GM23338 (cell line): Measurements from ENCODE around the gene SLC2A6. TPM values are rescaled to one million over a fixed set of nuclear protein-coding genes. Genes with fewer than 3 reads are reported as not detected.

Source experiments
- ATAC-seq: fragments of 200-7000 bp; cut with Tn5 transposase; 3 replicates; pipeline ENCODE4 v1.9.1; 2020
- DNase-seq: peaks from one replicate; pipeline ENCODE4 v3.0.0-alpha.2; 2015; ENCODE audit warnings: low spot score
- H2AFZ ChIP-seq: fragments of 200-600 bp; sonication (generic); 2 replicates; pipeline ENCODE4 v1.8.0; 2016; ENCODE audit warnings: antibody characterized with exemption, mild to moderate bottlenecking, moderate library complexity
- H3F3A ChIP-seq: fragments of 200-600 bp; sonication (generic); replicated peaks from 2 replicates; pipeline ENCODE4 v1.8.0; 2017; ENCODE audit warnings: antibody characterized with exemption, mixed run types, low read depth
- H3K27ac ChIP-seq: fragments of 200-600 bp; sonication (generic); 2 replicates; pipeline ENCODE4 v1.6.1; 2016; ENCODE audit warnings: low read depth
- H3K27me3 ChIP-seq: fragments of 200-600 bp; sonication (generic); 2 replicates; pipeline ENCODE4 v1.8.0; 2016; ENCODE audit warnings: mild to moderate bottlenecking, mixed run types, moderate library complexity; ENCODE audit not compliant: insufficient read depth
- H3K36me3 ChIP-seq: fragments of 200-600 bp; sonication (generic); 2 replicates; pipeline ENCODE4 v1.8.0; 2016; ENCODE audit warnings: mild to moderate bottlenecking; ENCODE audit not compliant: insufficient read depth
- H3K4me1 ChIP-seq: fragments of 200-600 bp; sonication (generic); 2 replicates; pipeline ENCODE4 v1.8.0; 2016; ENCODE audit warnings: mild to moderate bottlenecking, moderate library complexity; ENCODE audit not compliant: insufficient read depth
- H3K4me2 ChIP-seq: fragments of 200-600 bp; sonication (generic); 2 replicates; pipeline ENCODE4 v1.7.1; 2017; ENCODE audit warnings: mixed run types
- H3K4me3 ChIP-seq: fragments of 200-600 bp; sonication (generic); 2 replicates; pipeline ENCODE4 v1.6.1; 2016; ENCODE audit warnings: mixed run types
- H3K79me2 ChIP-seq: fragments of 200-600 bp; sonication (generic); replicated peaks from 2 replicates; pipeline ENCODE4 v1.8.0; 2017; ENCODE audit warnings: mild to moderate bottlenecking; ENCODE audit not compliant: insufficient read depth
- H3K9me2 ChIP-seq: fragments of 200-600 bp; sonication (generic); 2 replicates; pipeline ENCODE4 v1.8.0; 2017; ENCODE audit not compliant: insufficient read depth
- H4K20me1 ChIP-seq: fragments of 200-600 bp; sonication (generic); replicated peaks from 2 replicates; pipeline ENCODE4 v1.8.0; 2017; ENCODE audit warnings: mild to moderate bottlenecking; ENCODE audit not compliant: insufficient read depth
- H3K27ac Mint-ChIP-seq: 2 replicates; pipeline ENCODE4 v1.8.0; 2020; ENCODE audit warnings: inconsistent platforms, mild to moderate bottlenecking, moderate library complexity, mixed read lengths
- H3K27me3 Mint-ChIP-seq: 3 replicates; pipeline ENCODE4 v1.8.0; 2022; ENCODE audit warnings: low read depth, mild to moderate bottlenecking, moderate library complexity, mixed read lengths, inconsistent platforms; ENCODE audit not compliant: insufficient read depth, poor library complexity
- H3K36me3 Mint-ChIP-seq: 3 replicates; pipeline ENCODE4 v1.8.0; 2021; ENCODE audit warnings: low read depth, mild to moderate bottlenecking, inconsistent platforms, moderate library complexity, mixed read lengths
- H3K4me1 Mint-ChIP-seq: 3 replicates; pipeline ENCODE4 v1.8.0; 2020; ENCODE audit warnings: mild to moderate bottlenecking, inconsistent platforms, mixed read lengths
- H3K4me3 Mint-ChIP-seq: 3 replicates; pipeline ENCODE4 v1.8.0; 2021; ENCODE audit warnings: moderate library complexity, mild to moderate bottlenecking, inconsistent platforms, mixed read lengths
- H3K9me3 Mint-ChIP-seq: 3 replicates; pipeline ENCODE4 v1.8.0; 2020; ENCODE audit warnings: moderate library complexity, mild to moderate bottlenecking, inconsistent platforms, mixed read lengths
- CREB1 ChIP-seq: fragments of 250-450 bp; sonication (Bioruptor Pico); IDR thresholded peaks from 2 replicates; pipeline ENCODE4 v1.5.0; 2020; ENCODE audit warnings: low read depth, mild to moderate bottlenecking, moderate library complexity
- EZH2 ChIP-seq: fragments of 200-600 bp; sonication (generic); IDR thresholded peaks from one replicate; pipeline ENCODE4 v1.8.0; 2017; ENCODE audit warnings: antibody characterized with exemption, mild to moderate bottlenecking, low read depth; ENCODE audit not compliant: unreplicated experiment
- EZH2phosphoT487 ChIP-seq: fragments of 200-600 bp; sonication (generic); IDR thresholded peaks from one replicate; pipeline ENCODE4 v1.8.1; 2018; ENCODE audit warnings: antibody characterized with exemption; ENCODE audit not compliant: unreplicated experiment
- JUNB ChIP-seq: IDR thresholded peaks from one replicate; pipeline ENCODE4 v1.6.1; 2016; ENCODE audit warnings: antibody characterized with exemption; ENCODE audit not compliant: unreplicated experiment
- NANOG ChIP-seq: IDR thresholded peaks from 2 replicates; pipeline ENCODE4 v1.6.1; 2016; ENCODE audit warnings: antibody characterized with exemption, borderline replicate concordance
- POLR2AphosphoS5 ChIP-seq: IDR thresholded peaks from 2 replicates; pipeline ENCODE4 v1.6.1; 2016; ENCODE audit warnings: antibody characterized with exemption, low read depth
- STAT1 ChIP-seq: IDR thresholded peaks from one replicate; pipeline ENCODE4 v1.6.1; 2016; ENCODE audit warnings: antibody characterized with exemption; ENCODE audit not compliant: unreplicated experiment
- ZNF114 ChIP-seq: fragments of 250-450 bp; sonication (Bioruptor Pico); IDR thresholded peaks from 2 replicates; pipeline ENCODE4 v1.5.0; 2020; ENCODE audit warnings: mild to moderate bottlenecking, moderate library complexity
- ZNF331 ChIP-seq: fragments of 250-450 bp; sonication (Bioruptor Pico); IDR thresholded peaks from 2 replicates; pipeline ENCODE4 v1.5.0; 2020; ENCODE audit warnings: low read depth, mild to moderate bottlenecking, moderate library complexity
- polyA plus RNA-seq: library from polyadenylated mRNA; unstranded; fragments of >200 nt; fragmentation: Nextera tagmentation; extraction: Ambion mirVana; gene quantifications from 2 replicates; pipeline ENCODE4 v1.2.1, GENCODE V29; 2016
- total RNA-seq: library from RNA; depleted of rRNA; stranded (reverse); fragments of >200 nt; shearing (Covaris generic); gene quantifications from 2 replicates; pipeline ENCODE4 v1.2.3, GENCODE V29; 2014
- TF ChIP-seq, protein P1 (sequence below), 2 experiments: fragments of 200-600 bp in 1 of 2; sonication (generic) in 1 of 2; conservative IDR thresholded peaks; 2 replicates each; pipeline versions ENCODE4 v1.5.1 to v1.6.1; 2016 to 2017; ENCODE audit warnings: antibody characterized with exemption in 2 of 2, low read depth in 2 of 2, mild to moderate bottlenecking in 2 of 2, moderate library complexity in 1 of 2
- TF ChIP-seq, protein P2 (sequence below): IDR thresholded peaks from one replicate; pipeline ENCODE4 v1.6.1; 2018; ENCODE audit warnings: antibody characterized with exemption; ENCODE audit not compliant: unreplicated experiment
- TF ChIP-seq, protein P3 (sequence below): fragments of 250-450 bp; sonication (Bioruptor Pico); IDR thresholded peaks from 2 replicates; pipeline ENCODE4 v1.5.0; 2020; ENCODE audit warnings: mild to moderate bottlenecking, moderate library complexity
- TF ChIP-seq, protein P4 (sequence below): IDR thresholded peaks from 2 replicates; pipeline ENCODE4 v1.6.1; 2016; ENCODE audit warnings: antibody characterized with exemption

Gene SLC2A6
- total and polyA plus RNA-seq, 2 experiments from 2014 or later: 17.5 to 39.3 TPM

DNA sequence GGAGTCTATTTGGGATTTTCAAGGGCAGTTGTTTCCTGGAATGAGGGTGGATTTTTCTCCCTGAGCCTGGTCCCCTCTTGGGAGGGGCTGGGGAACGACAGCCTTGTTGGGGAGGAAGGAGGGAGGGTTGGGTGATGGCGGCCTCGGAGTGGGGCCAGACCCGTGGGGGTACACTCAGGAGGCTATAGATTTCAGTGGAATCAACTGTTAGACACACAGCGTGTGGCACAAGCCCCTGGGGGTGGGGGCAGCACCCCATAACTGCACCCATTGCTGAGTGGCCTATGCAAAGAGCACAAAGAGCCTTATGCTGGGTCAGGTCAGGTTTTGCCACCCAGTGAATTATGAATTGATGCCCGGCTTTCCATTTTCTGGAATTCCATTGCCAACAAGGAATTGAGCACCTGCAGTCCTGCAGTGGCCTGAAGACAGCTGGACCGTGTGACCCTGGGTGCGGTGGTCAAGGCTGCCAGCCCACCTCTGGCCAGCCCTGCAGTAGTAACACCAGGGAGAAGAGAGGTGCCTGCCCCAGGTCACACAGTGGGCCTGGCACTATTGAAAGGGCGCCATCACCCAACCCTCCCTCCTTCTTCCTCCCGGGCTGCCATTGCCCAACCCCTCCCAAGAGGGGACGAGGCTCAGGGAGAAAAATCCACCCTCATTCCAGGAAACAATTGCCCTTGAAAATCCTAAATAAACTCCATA, 37.5 kb upstream of the SLC2A6 start:
- no peak overlapping the region for H3K4me2 ChIP-seq
- no peak overlapping the region for H3K4me3 ChIP-seq
- peaks cover 5% of the 10 kb centered on the region; the same call in 1 of the 2 replicates for H3F3A ChIP-seq
- no peaks in the 10 kb centered on the region for H3K9me2 ChIP-seq
- no peaks in the 10 kb centered on the region for H4K20me1 ChIP-seq
- H3K27ac ChIP-seq: no peak overlapping the region
- Mint-ChIP-seq H3K27ac (no peak overlapping the region), H3K9me3 (no peaks in the 10 kb centered on the region; the same call in 2 of the 3 replicates), H3K4me1 (peaks cover 3% of the 10 kb centered on the region; the same call in 2 of the 3 replicates), H3K27me3 (peaks cover 8% of the 10 kb centered on the region), H3K36me3 (no peaks in the 10 kb centered on the region), H3K4me3 (no peak overlapping the region; the same call in 2 of the 3 replicates)
- H3K36me3 ChIP-seq: no peaks in the 10 kb centered on the region
- TF ChIP-seq STAT1: no peak
- TF ChIP-seq JUNB: no peak
- TF ChIP-seq CREB1: no peak
- TF ChIP-seq ZNF331 (CRISPR knock-in tag): no peak
- TF ChIP-seq, protein P1, sequence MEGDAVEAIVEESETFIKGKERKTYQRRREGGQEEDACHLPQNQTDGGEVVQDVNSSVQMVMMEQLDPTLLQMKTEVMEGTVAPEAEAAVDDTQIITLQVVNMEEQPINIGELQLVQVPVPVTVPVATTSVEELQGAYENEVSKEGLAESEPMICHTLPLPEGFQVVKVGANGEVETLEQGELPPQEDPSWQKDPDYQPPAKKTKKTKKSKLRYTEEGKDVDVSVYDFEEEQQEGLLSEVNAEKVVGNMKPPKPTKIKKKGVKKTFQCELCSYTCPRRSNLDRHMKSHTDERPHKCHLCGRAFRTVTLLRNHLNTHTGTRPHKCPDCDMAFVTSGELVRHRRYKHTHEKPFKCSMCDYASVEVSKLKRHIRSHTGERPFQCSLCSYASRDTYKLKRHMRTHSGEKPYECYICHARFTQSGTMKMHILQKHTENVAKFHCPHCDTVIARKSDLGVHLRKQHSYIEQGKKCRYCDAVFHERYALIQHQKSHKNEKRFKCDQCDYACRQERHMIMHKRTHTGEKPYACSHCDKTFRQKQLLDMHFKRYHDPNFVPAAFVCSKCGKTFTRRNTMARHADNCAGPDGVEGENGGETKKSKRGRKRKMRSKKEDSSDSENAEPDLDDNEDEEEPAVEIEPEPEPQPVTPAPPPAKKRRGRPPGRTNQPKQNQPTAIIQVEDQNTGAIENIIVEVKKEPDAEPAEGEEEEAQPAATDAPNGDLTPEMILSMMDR (conservative IDR thresholded peaks at IDR 0.05; ENCODE audit: low read depth in 2 of 2): no peak
- no peak for TF ChIP-seq EZH2
- no peak for TF ChIP-seq ZNF114 (CRISPR knock-in tag)
- TF ChIP-seq, protein P2, sequence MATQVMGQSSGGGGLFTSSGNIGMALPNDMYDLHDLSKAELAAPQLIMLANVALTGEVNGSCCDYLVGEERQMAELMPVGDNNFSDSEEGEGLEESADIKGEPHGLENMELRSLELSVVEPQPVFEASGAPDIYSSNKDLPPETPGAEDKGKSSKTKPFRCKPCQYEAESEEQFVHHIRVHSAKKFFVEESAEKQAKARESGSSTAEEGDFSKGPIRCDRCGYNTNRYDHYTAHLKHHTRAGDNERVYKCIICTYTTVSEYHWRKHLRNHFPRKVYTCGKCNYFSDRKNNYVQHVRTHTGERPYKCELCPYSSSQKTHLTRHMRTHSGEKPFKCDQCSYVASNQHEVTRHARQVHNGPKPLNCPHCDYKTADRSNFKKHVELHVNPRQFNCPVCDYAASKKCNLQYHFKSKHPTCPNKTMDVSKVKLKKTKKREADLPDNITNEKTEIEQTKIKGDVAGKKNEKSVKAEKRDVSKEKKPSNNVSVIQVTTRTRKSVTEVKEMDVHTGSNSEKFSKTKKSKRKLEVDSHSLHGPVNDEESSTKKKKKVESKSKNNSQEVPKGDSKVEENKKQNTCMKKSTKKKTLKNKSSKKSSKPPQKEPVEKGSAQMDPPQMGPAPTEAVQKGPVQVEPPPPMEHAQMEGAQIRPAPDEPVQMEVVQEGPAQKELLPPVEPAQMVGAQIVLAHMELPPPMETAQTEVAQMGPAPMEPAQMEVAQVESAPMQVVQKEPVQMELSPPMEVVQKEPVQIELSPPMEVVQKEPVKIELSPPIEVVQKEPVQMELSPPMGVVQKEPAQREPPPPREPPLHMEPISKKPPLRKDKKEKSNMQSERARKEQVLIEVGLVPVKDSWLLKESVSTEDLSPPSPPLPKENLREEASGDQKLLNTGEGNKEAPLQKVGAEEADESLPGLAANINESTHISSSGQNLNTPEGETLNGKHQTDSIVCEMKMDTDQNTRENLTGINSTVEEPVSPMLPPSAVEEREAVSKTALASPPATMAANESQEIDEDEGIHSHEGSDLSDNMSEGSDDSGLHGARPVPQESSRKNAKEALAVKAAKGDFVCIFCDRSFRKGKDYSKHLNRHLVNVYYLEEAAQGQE: no peak
- TF ChIP-seq, protein P3, sequence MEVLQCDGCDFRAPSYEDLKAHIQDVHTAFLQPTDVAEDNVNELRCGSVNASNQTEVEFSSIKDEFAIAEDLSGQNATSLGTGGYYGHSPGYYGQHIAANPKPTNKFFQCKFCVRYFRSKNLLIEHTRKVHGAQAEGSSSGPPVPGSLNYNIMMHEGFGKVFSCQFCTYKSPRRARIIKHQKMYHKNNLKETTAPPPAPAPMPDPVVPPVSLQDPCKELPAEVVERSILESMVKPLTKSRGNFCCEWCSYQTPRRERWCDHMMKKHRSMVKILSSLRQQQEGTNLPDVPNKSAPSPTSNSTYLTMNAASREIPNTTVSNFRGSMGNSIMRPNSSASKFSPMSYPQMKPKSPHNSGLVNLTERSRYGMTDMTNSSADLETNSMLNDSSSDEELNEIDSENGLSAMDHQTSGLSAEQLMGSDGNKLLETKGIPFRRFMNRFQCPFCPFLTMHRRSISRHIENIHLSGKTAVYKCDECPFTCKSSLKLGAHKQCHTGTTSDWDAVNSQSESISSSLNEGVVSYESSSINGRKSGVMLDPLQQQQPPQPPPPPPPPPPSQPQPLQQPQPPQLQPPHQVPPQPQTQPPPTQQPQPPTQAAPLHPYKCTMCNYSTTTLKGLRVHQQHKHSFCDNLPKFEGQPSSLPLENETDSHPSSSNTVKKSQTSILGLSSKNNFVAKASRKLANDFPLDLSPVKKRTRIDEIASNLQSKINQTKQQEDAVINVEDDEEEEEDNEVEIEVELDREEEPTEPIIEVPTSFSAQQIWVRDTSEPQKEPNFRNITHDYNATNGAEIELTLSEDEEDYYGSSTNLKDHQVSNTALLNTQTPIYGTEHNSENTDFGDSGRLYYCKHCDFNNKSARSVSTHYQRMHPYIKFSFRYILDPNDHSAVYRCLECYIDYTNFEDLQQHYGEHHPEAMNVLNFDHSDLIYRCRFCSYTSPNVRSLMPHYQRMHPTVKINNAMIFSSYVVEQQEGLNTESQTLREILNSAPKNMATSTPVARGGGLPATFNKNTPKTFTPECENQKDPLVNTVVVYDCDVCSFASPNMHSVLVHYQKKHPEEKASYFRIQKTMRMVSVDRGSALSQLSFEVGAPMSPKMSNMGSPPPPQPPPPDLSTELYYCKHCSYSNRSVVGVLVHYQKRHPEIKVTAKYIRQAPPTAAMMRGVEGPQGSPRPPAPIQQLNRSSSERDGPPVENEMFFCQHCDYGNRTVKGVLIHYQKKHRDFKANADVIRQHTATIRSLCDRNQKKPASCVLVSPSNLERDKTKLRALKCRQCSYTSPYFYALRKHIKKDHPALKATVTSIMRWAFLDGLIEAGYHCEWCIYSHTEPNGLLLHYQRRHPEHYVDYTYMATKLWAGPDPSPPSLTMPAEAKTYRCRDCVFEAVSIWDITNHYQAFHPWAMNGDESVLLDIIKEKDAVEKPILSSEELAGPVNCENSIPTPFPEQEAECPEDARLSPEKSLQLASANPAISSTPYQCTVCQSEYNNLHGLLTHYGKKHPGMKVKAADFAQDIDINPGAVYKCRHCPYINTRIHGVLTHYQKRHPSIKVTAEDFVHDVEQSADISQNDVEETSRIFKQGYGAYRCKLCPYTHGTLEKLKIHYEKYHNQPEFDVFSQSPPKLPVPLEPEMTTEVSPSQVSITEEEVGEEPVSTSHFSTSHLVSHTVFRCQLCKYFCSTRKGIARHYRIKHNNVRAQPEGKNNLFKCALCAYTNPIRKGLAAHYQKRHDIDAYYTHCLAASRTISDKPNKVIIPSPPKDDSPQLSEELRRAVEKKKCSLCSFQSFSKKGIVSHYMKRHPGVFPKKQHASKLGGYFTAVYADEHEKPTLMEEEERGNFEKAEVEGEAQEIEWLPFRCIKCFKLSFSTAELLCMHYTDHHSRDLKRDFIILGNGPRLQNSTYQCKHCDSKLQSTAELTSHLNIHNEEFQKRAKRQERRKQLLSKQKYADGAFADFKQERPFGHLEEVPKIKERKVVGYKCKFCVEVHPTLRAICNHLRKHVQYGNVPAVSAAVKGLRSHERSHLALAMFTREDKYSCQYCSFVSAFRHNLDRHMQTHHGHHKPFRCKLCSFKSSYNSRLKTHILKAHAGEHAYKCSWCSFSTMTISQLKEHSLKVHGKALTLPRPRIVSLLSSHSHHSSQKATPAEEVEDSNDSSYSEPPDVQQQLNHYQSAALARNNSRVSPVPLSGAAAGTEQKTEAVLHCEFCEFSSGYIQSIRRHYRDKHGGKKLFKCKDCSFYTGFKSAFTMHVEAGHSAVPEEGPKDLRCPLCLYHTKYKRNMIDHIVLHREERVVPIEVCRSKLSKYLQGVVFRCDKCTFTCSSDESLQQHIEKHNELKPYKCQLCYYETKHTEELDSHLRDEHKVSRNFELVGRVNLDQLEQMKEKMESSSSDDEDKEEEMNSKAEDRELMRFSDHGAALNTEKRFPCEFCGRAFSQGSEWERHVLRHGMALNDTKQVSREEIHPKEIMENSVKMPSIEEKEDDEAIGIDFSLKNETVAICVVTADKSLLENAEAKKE (CRISPR knock-in tag): no peak
- TF ChIP-seq POLR2AphosphoS5: no peak
- TF ChIP-seq, protein P4, sequence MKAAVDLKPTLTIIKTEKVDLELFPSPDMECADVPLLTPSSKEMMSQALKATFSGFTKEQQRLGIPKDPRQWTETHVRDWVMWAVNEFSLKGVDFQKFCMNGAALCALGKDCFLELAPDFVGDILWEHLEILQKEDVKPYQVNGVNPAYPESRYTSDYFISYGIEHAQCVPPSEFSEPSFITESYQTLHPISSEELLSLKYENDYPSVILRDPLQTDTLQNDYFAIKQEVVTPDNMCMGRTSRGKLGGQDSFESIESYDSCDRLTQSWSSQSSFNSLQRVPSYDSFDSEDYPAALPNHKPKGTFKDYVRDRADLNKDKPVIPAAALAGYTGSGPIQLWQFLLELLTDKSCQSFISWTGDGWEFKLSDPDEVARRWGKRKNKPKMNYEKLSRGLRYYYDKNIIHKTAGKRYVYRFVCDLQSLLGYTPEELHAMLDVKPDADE: no peak
- no peak for TF ChIP-seq EZH2phosphoT487
- TF ChIP-seq NANOG: no peak
- DNase-seq (no peak), ATAC-seq (no peak)
- no peaks in the 10 kb centered on the region for H3K27me3 ChIP-seq
- no peaks in the 10 kb centered on the region for H3K4me1 ChIP-seq
- H2AFZ ChIP-seq: no peak overlapping the region
- no peaks in the 10 kb centered on the region for H3K79me2 ChIP-seq
